Islet of Langerhans (tissue), 1 donor: ENCODE measurements around the gene ZNF385A.

Source experiments
- FAIRE-seq: peaks from one replicate; lab custom pipeline; 2011; peaks lifted over from hg19 to GRCh38; lab: Jason Lieb, UNC

ZNF385A gene

DNA sequence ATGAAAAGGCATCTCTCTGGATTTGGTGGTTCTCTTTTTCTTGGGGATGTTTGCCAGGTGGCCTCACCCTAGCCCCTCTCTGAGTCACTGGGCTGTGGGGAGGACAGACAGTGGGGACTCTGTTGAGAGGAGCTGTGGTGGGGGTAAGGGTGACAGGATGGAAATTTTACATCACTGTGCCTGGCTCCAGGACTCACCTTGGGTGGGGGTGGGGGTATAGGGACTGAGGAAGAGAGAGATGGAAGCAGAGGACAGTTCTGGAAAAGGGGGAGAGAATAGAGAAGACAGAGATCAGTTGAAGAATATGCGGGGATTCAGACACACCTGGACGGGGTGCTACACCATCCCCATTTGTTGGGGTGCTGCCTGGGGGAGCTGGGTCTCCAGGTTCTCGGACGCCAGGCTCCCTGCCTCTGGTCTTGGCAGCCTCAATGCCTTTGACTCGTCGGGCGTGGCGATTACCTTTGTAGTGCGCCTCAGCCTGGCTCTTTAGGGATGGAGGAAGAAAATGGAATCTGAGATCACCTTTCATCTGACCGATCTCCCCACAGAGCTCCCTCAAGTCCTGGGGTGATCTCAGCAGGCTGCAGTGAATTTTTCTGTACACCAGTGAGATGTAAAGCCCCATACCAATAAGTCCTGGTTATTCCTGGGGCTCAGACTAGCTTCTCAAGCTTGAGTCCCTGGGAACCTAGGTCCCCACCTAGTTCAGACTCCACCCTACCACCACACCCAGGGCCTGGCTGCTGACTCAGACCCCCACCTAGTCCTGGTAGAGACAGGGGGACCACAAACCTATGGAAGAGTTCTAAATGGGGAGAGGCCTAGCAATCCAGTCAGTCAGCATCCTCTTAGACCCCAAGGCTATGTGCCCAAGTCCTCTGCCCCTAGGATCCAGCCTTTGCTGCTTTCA is 10.6 kb downstream of the ZNF385A start:
- FAIRE-seq, result no peak

DNA sequence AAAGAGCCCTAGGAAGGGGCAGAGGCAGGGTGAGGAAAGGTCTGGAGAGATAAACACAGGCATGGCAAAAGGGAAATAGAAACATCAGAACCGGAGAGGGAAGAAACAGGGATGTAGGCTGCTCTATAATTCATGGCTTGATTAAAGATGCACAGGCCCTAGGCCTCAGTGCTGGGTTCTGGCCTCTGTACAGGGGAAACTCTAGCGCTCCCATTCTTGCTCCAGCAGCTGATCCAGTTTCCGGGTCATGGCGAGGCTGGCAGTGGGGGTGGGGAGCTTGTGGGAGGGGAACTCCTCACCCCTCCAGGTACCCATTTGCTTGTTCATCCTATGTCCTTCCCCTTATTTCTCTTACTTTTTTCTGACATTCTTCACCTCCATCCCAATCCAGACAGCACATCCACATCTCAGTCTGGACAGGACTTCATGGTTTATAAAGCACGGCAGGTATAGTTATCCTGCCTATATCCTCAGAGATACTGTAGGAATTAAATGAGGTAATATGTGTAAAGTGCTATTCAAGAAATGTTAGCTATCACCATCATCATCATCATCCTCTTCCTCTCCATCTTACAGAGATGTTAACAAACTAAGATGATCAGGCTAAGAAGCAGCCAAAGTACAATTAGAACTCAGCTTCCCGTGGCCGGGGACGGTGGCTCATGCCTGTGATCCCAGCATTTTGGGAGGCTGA is 12.3 kb downstream of the ZNF385A start:
- FAIRE-seq, result no peak

DNA sequence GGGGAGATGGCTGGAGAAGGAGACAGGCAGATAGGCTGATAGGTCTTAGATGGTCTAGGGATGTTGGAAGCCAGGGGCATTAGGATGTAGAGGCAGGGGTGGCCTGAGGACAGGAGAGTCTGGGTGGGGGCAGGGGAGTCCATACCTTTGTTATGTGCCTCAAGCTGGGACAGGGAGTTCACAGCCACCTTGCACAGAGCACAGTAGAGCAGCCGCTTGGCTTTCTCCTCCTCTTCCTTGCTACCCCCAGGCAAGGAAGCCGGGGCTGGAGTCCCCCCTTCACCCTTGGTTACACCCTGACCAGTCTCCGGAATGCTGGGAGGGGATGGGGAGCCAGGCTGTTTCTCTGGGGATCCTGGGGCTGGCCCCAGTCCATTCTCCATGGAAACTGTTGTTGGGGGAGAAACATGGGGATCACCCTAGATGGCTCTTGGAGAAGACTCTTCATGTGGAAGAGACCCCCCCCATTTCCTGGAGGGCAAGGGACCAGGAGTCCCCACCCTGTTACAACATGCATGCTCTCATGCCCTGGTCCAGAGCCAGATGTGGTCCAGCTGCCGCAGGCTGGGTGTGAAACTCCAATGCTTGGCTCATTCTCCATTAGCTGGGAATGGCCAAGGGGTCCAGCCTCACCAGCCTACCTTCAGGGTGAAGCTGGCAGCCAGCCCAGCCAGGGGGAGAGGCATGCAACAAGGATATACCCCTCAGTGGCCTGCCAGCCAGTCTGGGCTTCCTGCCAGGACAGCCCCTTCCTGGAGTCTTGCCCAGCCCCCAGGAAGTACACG is 13.0 kb downstream of the ZNF385A start:
- no peak for FAIRE-seq

DNA sequence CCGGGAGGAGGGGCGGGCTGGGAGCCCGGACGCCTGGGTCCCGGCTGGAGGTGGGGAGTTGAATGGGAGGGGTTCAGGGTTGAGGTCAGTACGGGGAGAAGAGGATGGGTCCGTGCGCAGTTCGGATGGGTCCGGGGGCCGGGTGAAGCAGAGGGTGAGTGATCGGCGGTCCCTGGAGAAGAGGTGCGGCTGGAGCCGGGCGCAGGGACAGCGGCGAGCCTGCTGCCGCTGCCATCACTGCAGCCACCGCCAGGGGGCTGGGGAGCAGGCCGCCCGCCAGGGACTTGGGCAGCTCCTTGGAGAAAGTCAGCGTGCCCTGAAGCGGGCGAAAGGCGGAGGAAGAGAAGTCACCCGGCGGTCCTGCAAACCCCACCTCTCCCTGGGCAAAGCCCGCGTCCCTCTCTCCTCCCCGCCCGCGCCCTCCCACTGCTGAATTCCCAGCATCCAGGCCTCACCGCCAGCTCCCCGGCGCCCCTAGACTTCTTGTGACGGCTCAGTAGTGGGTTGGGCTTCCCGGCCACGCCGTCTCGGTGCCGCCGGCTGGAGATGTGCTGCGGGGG is 14.3 kb downstream of the ZNF385A start:
- no peak for FAIRE-seq

DNA sequence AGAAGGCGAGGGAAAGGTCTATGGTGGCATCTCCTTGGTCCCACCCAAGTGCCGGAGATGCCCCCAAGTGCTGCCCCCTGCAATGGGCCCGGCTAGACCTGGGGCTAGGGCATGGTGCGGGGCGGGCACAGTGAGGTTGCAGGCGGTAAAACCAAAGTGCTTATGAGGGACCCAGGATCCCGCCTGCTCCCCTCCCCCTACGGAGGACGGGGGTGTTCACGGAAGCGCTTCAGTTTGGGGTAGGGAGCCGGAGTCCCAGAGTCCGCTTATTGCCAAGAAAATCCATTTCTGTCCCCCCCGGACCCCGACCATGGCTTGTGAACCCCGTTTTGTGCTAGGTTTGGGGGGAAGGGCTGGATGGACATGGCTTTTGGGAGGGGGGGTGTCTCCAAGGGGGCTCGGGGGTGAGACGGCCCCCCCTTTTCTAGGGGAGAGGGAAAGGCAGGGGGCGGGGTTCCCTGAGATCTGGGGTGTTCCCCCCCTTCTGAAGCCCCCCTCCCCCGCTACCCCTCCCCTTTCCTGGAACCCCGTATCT is 14.9 kb downstream of the ZNF385A start:
- FAIRE-seq, result no peak

DNA sequence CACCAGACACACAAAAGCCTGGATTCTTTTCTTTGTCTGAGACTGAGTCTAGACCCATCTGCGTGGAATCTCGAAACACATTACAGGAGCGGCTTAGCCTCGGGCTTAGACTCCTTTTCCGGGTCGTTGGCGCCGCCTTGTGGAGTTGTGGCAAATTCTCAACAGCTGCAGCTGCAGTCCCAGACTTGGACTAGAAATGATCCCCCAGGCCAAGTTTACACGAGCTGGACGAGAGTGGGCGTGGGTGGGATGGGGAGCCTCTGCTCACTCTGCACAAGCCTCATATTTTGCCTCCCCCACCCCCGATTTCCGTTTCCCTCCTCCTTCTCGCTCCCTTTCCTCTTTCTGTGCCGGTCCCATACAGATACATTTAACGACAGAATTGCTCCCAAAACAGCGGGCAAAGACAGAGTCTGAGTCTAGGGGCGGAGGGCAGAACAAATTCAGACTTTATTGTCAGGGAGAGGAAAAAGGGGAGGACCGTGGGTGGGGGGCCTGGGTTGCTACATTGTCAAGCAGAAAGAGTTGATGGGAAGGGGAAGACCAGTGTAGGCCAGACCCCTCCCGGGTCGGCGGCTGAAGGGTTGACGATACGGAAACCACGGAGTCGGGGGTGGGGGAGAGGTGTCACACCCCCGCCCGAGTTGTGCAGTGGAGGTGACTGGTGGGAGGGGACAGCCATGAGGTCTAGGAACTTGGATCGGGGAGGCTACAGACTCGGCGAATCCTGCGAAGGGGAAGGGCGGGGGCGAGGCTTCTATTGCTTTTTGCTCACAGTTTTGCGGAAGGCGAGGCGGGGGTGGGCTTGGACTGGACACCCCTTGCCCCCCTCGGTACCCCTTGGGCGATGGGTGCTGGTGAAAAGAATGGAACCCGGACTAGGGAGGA is 15.6 kb downstream of the ZNF385A start:
- no peak for FAIRE-seq

DNA sequence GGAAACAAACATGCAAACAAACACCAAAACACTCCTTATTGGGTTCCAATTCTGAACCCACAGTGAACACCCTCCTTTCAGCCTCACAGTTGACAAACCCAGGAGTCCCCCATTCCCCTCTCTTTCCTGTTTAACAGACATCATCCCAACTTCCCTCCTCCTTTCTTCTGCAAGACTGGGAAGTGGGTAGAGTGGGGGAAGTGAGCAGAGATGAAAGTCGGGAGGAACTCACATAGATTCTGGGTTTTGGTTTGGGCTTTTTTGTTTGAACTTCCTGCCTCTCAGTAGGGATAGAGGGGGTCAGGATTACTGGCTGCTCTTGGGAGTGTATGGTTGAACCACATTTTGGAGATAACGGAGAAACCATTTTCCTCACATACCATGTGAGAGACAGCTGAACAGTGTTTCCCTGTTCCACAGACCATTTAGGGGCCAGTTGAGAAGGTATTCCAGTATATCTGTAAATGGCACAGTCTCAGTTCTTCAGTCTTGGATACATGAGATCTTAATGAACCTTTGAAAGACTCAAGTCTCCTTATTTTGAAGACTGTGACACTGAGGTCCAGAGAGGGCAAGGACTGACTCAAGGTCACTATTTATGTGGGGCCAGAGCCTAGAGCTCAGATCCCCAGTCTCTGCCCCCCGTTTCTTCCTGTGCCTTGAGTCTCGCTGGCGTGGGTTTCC is 16.4 kb downstream of the ZNF385A start:
- no peak for FAIRE-seq

DNA sequence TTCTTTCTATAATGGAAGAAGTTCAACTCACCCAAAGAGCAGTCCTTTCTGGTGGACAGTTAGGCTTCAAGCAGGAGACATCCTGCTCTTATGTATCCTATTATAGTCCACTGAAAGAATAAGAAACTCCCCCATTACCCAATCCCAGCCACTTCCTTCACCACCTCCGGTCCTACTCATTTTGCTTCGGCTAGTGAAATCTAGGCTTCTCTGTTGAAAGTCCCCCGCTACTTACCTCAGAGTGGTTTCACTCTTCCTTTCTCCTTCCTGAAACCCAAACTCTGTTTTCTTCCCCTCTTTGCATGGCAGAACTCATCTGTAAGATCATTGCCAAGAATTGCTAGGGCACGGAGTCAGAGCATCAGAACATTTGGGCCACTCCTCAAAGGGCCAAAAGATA is 20.1 kb downstream of the ZNF385A start, which contains the start of gene GPR84:
Gene GPR84, minus strand, starts transcription at position 74 of the 400 bp plus-strand sequence. CDS start 635 bp downstream, outside the sequence.
- no peak for FAIRE-seq

DNA sequence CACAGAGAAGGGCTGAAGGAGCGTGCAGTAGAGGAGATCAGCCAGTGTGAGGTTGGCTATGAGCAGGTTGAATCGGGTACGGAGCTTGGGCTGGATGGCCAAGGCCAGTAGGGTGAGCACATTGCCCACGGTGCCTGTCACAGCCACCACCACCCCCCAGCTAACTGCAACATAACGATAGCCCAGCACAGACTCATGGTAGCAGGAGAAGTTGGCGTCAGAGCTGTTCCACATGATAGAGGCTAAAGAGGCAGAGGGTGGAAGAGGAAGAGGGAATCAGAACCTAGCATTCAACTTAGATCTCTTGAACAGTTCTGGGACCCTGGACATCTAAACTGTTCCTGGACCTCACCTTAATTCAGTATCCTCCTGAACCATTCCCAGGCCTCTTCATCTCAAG is 20.9 kb downstream of the ZNF385A start:
- FAIRE-seq, result no peak

DNA sequence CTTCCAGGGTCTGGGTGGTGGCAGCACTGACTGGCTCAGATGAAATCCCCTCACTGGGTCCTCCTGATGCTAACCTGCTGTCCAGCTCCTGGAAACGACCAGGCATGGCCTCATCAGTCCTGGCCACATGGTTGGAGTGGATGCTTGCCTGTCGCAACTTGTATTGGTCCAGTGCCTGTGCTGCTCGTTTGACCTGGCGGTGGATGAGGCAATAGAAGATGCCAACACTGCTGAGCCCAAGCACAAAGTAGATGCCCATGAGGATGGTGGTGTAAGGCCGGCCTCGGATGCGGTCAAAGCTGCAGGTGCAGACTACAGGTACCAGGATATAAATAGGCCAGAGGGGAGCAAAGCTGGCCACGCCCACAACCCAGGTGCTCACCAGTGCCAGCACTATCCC is 21.5 kb downstream of the ZNF385A start:
- no peak for FAIRE-seq

DNA sequence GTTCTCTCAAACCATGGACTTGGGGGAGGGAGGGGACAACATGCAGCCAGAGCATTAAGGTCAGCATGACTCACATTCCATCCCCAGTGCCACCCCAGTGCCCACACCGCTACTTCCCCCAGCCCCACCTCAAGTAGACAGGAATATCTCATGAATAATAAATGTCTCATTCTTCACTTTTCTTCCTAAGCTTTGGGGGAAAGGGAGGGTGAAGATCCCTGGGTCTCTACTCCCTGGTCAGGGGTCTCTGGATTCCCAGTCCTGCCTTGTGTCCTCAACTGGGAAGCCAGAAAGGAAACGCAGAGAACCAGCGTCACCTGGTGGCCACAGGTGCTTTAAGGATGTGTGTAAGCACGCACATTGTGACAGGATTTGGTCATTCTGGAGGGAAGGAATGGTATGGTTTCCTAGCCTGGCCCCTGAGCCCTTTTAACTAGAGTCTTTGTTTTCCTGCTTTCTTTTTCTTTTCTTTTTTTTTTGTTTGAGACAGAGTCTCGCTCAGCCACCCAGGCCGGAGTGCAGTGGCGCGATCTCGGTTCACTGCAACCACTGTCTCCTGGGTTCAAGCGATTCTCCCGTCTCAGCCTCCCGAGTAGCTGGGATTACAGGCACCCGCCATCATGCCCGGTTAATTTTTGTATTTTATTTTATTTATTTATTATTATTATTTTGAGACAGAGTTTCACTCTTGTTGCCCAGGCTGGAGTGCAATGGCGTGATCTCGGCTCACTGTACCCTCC is 23.6 kb downstream of the ZNF385A start:
- no peak for FAIRE-seq

DNA sequence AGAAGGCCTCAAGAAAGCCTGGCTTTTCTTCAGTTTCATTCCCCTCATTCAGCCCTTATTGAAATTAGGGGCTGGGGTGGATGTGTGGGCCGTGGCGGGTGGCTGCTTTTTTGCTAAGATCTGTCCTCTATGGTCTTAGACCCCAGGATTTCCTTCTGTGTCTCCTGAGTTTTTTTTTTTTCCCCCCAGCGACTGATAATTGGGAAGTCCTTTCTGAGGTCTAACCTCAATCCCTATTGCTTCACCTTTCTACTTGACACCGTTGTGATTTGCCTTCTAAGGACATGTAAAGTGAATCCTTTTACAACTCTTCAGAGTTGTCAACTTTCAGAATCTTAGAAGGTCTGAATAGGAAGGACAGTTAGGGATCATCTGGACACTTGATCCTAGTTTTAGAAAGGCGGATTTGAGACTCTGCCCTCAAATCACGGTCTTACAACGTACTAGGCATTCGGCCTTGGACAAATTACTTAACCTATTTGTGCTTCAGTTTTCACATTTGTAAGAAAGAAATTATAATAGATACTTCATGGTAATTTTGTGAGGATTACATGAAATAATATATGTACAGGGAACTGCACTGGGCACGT is 24.7 kb downstream of the ZNF385A start:
- FAIRE-seq, result no peak

DNA sequence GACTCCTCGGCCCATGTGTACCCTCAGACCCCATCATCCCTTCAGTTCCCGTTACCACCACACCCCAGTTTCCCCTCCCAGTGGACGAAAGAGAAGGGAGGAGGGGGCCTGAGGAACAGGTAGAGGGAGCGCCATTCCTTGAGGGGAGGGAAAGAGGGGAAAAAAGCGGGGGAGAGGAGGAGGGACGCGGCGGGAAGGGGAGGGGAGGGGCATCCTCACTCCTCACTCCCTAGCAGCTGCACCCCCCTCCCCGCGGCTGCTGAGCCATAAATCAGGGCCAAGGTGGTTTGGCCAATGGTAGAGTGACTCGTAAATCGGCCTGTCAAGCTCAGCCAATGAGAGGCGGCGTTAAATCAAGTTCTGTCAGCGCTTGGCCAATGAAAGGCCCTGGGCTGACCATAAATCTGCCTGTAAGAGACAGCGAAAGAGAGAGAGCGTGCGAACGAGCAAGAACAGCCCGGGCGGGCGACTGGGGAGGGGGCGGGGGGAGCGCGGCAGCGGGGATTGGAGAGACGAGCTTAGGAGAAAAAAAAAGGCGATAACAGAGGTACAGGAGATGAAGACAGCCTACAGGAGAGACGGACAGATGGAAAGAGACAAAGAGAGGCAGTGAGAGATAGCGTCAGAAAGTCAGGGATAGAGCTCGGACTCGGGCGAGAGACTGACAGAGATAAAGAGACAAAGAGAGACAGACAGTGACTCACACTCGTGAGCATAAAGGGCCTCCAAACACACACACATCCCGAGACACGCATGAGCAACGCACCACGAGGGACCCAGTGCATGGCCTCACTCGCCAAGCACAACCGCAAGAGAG is 25.4 kb downstream of the ZNF385A start:
- no peak for FAIRE-seq

DNA sequence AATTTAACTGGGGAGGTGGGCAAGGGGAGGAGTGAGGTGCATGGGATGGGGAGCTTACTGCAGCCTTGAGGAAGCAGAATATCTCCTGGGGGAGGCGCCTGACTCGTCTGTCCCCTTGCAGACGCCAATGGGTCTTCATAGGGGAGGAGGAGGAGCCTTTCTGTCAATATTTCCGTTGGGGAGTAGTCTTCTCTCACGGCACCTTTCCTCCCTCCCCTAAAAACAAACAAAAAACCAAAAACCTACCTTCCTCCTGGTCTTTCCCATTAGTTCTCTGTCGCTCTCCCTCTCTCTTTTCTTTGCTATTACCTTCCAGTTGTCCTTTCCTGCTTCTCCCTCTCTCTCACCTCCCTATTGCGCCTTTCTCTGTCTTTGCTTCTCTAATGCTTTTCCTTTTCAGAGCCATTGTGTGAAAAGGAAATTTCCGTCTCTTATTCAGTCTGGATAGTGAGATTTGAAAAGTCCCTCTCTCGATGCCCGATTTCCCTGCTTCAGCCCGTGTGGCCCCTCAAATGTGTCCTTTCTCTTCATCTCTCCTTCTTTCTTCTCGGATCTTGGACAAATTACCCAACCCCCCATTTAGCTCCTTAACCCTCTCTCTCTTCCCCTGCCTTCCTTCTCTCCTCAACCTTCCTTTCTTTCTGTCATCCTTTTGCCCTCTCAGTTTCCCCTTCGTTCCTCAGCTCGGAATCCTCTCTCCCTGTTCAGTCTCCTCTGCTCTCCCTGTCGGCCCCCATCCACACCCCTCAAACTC is 26.2 kb downstream of the ZNF385A start:
- no peak for FAIRE-seq

DNA sequence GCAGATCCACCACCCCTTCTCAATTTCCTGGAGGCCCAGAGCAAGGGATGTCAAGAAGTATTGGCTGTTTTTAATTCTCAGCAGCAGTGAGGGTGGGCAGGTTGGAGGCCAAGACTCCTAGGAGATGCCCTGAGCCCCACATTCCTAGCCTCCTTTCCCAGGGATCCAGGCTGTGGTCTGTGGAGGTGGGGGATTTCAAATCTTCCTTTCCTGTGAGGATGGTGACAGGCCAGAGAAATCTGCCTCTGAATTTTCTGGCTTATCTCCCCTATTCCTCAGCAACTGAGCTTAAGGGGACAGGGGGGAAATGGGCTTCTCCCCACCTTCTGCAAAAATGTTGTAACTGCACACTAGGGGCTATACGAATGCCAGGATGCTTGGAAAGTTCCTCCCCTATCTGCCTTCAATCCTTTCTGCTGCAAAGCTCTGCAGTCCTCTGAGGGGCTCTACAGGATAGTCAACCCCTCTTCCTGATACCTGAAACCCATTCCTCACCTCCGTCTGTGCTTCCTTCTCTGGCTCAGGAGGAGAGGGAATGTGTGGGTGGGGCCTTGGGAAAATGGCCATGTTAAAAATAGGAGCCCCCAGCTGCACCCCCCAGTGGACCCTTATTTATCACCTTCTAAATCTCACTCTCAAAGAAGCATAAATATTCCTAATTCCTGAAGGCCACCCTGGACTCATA is 26.9 kb downstream of the ZNF385A start:
- no peak for FAIRE-seq

DNA sequence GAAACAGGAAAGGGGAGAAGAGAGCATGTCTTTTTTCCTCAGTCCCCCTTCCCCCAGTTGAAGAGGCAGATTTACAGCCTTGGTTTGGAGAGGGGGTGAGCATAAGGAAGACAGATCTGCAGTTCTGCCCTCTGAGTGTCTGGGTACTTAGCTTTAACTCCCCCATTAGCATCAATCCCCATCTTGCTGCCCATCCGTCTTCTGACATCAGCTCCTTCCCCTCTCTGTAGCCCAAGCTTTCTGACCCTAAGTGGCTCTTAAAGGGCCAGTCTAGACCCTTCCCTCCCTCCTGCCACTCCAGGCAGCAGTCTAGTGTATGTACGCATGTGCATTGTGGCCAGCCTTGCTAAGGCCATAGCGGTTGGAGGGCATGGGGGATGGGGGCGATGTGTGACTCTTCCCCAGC is 27.6 kb downstream of the ZNF385A start:
- FAIRE-seq, result no peak

DNA sequence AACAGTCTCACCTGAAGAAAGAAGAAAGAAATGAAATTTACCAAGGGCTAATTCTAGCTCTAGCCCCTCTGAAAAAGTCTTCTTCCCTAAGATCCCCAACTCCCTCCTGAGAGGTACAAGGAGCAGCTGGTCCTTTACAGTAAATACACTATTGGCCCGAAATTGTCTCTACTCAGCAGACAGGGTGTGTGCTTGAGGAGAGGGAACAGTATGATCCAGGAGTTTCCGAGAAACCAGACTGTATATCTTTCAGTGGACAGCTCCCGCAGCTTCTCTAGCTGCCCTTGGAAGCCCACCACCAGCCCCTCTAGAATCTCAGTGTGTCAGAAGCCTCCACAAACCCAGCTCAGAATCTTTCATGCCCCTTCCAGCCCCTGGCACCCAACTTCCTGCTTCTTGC is 28.3 kb downstream of the ZNF385A start:
- FAIRE-seq, result no peak
